GM12865 (cell line): Measurements from ENCODE around the gene GJB5.

Experiments
- DNase-seq: peaks from one replicate; pipeline ENCODE4 v3.0.0; 2010; ENCODE audit warnings: low read depth
- H3K4me3 ChIP-seq: 2 replicates; pipeline ENCODE4 v1.5.1; 2011; ENCODE audit warnings: mild to moderate bottlenecking, low read depth, low read length, control low read depth
- CTCF ChIP-seq: IDR thresholded peaks from 2 replicates; pipeline ENCODE4 v1.5.1; 2011; ENCODE audit warnings: low read length, control low read depth, low read depth, inconsistent platforms; ENCODE audit not compliant: insufficient read depth; ENCODE audit errors: missing control alignments

The GJB5 gene

GRCh38 chr1:34754964-34755637 is at the start of gene GJB5:
TSS of gene GJB5 (plus strand) at chr1:34755047. CDS start at chr1:34757331, 2,284 bp downstream.
- H3K4me3 ChIP-seq, result no peak within 1 kb of the TSS
- DNase-seq, result no peak

GRCh38 chr1:34705077-34705476 is 49.8 kb upstream of the GJB5 start:
- no peak for TF ChIP-seq CTCF
- no peak for DNase-seq
- H3K4me3 ChIP-seq, result no peak overlapping the region

More at GRCh38 chr1:34754964-34755637, at the start of gene GJB5:
- no peak for TF ChIP-seq CTCF

GRCh38 chr1:34708106-34708505 is 46.7 kb upstream of the GJB5 start:
- DNase-seq, result no peak

GRCh38 chr1:34709547-34709946 is 45.3 kb upstream of the GJB5 start:
- no peak for DNase-seq
- TF ChIP-seq CTCF, result no peak
- no peak overlapping the region for H3K4me3 ChIP-seq

More at GRCh38 chr1:34708106-34708505, 46.7 kb upstream of the GJB5 start:
- no peak overlapping the region for H3K4me3 ChIP-seq
- no peak for TF ChIP-seq CTCF

GRCh38 chr1:34710812-34711211 is 44.0 kb upstream of the GJB5 start:
- DNase-seq, result no peak
- no peak overlapping the region for H3K4me3 ChIP-seq
- TF ChIP-seq CTCF, result no peak

- DNase-seq, result no peak
- TF ChIP-seq CTCF, result no peak
- no peak overlapping the region for H3K4me3 ChIP-seq
Measured at GRCh38 chr1:34711485-34711884, 43.4 kb upstream of the GJB5 start.
